HepG2 (cell line): ENCODE measurements around the gene ZNF429. TPM values are rescaled to one million over a fixed set of nuclear protein-coding genes. Genes with fewer than 3 reads are reported as not detected.

ENCODE experiments used
- CCDC6 ChIP-seq: sonication (generic); formaldehyde crosslinking; IDR thresholded peaks from 2 replicates; pipeline ENCODE4 v1.8.1; 2022; ENCODE audit warnings: mild to moderate bottlenecking, missing genetic modification reagents, moderate library complexity
- FOXA1 ChIP-seq, 2 experiments: fragments of 450-650 bp in 1 of 2; sonication (generic) in 1 of 2; formaldehyde crosslinking in 1 of 2; IDR thresholded peaks; 2 replicates each; pipeline versions ENCODE4 v1.4.0 to v1.6.1; 2016 to 2020; ENCODE audit warnings: missing genetic modification reagents in 1 of 2
- ISL2 ChIP-seq: sonication (generic); formaldehyde crosslinking; IDR thresholded peaks from 2 replicates; pipeline ENCODE4 v1.5.0; 2020; ENCODE audit warnings: missing genetic modification reagents
- NFRKB ChIP-seq: fragments of 450-650 bp; IDR thresholded peaks from 2 replicates; pipeline ENCODE4 v1.6.1; 2017
- PHF20 ChIP-seq: sonication (generic); formaldehyde crosslinking; IDR thresholded peaks from 2 replicates; pipeline ENCODE4 v1.5.0; 2020; ENCODE audit warnings: mild to moderate bottlenecking, missing genetic modification reagents
- POLR2A ChIP-seq, 2 experiments: IDR thresholded peaks; 2 replicates each; pipeline ENCODE4 v1.6.1; 2011; ENCODE audit warnings: low read depth in 2 of 2, low read length in 2 of 2, mild to moderate bottlenecking in 1 of 2, moderate library complexity in 1 of 2; ENCODE audit not compliant: insufficient read depth in 1 of 2
- PPARG ChIP-seq: conservative IDR thresholded peaks from 2 replicates; pipeline ENCODE4 v1.6.1; 2016; ENCODE audit warnings: missing biosample characterization, missing genetic modification reagents
- SALL2 ChIP-seq: sonication (generic); formaldehyde crosslinking; IDR thresholded peaks from 2 replicates; pipeline ENCODE4 v1.8.1; 2023; ENCODE audit warnings: mild to moderate bottlenecking, missing genetic modification reagents, inconsistent platforms
- ZNF232 ChIP-seq: sonication (generic); formaldehyde crosslinking; IDR thresholded peaks from 2 replicates; pipeline ENCODE4 v1.4.0; 2020; ENCODE audit warnings: missing genetic modification reagents, borderline replicate concordance
- ZNF761 ChIP-seq: sonication (generic); formaldehyde crosslinking; conservative IDR thresholded peaks from 2 replicates; pipeline ENCODE4 v1.4.0; 2020; ENCODE audit warnings: mild to moderate bottlenecking, missing genetic modification reagents
- polyA plus RNA-seq, 8 experiments: library from polyadenylated mRNA; depleted of rRNA in 3 of 8; stranded (reverse) in 7 of 8; unstranded in 1 of 8; fragments of >200 nt; fragmentation: Illumina TruSeq in 4 of 8; extraction: Trizol in 4 of 8; gene quantifications; 2 replicates each; pipeline versions ENCODE4 v1.2.1 to v1.2.3, GENCODE V29; 2011 to 2016; ENCODE audit warnings: low read depth in 4 of 8, missing spikeins in 1 of 8, mixed read lengths in 1 of 8; ENCODE audit not compliant: insufficient read depth in 1 of 8
- total RNA-seq, 5 experiments: library from RNA; depleted of rRNA; stranded (reverse); fragments of >200 nt; fragmentation: Illumina TruSeq; extraction: Trizol; gene quantifications; 2 replicates each; pipeline ENCODE4 v1.2.3, GENCODE V29; 2016; ENCODE audit warnings: low read depth in 1 of 5
- TF ChIP-seq, protein P1 (sequence below), 2 experiments: sonication (generic) in 1 of 2; formaldehyde crosslinking in 1 of 2; IDR thresholded peaks; 2 replicates each; pipeline versions ENCODE4 v1.6.1 to v1.9.0; 2014 to 2022; ENCODE audit warnings: antibody characterized with exemption in 1 of 2, borderline replicate concordance in 1 of 2, inconsistent platforms in 1 of 2, low read depth in 1 of 2, missing genetic modification reagents in 1 of 2
- TF ChIP-seq, protein P2 (sequence below): sonication (generic); formaldehyde crosslinking; IDR thresholded peaks from 2 replicates; pipeline ENCODE4 v1.4.0; 2020; ENCODE audit warnings: missing genetic modification reagents
- TF ChIP-seq, protein P3 (sequence below): sonication (generic); formaldehyde crosslinking; IDR thresholded peaks from 2 replicates; pipeline ENCODE4 v1.5.1; 2020; ENCODE audit warnings: mild to moderate bottlenecking, missing genetic modification reagents, borderline replicate concordance

The ZNF429 gene
- total and polyA plus RNA-seq, 2 of the 13 experiments (the other 11 are each of a cell fraction or from before 2014, with no cell fraction given): 3.3 to 3.4 TPM

DNA sequence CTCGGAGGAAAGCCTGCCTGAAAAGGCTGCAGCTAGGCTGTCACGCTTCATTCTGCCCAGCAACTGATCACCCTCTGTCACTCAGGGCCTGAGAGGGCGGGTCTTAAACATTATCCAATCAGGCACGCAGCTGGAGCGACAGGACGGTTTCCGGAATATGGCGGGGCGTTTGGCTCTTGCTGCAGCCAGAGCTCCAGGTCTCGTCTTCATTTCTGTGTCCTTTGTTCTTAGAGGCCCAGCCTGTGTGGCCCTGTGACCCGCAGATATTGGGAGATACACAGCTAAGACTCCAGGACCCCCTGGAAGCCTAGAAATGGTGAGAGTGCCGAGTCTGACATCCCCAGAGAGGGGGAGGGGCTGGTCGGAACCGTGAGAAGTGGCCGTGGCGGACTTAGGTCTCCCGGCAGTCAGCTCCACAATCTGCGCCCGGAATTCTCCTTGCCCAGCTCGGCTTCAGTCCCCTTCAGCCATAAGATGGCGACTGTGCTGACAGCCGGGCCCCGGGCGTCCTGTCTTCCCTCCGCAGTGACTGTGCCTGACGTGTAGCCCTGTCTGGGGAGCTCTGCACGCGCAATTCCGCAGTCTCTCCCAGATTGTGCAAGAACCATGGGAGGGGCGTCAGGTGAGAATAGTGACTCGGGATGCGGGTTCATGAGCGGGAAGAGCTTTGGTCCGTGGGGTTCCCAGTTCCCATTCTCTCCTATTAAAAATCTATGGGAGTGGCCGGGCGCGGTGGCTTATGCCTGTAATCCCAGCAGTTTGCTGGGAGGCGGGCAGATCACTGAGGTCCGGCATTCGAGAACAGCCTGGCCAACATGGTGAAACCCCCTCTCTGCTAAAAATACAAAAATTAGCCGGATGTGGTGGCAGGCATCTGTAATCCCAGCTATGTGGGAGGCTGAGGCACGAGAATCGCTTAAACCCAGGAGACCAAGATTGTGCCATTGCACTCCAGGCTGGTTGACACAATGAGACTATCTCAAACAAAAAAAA, at the start of gene ZNF429 (continued):
- TF ChIP-seq PPARG (CRISPR knock-in tag) (no peak), ZNF232 (CRISPR knock-in tag) (peak; percentile 64; the same call in 1 of the 2 replicates), FOXA1 (IDR thresholded peaks at IDR 0.05) (no peak), FOXA1 (CRISPR knock-in tag; IDR thresholded peaks at IDR 0.05) (no peak), NFRKB (no peak), ISL2 (CRISPR knock-in tag) (no peak), ZNF761 (no peak), PHF20 (CRISPR knock-in tag) (peak; percentile 66), CCDC6 (CRISPR knock-in tag) (no peak), SALL2 (no peak), POLR2A (IDR thresholded peaks at IDR 0.05; ENCODE audit: insufficient read depth in 1 of 2, low read depth in 2 of 2, low read length in 2 of 2) (peak; percentile 65 to 74; a peak in 3 of 4 replicates)
- TF ChIP-seq, protein P1, sequence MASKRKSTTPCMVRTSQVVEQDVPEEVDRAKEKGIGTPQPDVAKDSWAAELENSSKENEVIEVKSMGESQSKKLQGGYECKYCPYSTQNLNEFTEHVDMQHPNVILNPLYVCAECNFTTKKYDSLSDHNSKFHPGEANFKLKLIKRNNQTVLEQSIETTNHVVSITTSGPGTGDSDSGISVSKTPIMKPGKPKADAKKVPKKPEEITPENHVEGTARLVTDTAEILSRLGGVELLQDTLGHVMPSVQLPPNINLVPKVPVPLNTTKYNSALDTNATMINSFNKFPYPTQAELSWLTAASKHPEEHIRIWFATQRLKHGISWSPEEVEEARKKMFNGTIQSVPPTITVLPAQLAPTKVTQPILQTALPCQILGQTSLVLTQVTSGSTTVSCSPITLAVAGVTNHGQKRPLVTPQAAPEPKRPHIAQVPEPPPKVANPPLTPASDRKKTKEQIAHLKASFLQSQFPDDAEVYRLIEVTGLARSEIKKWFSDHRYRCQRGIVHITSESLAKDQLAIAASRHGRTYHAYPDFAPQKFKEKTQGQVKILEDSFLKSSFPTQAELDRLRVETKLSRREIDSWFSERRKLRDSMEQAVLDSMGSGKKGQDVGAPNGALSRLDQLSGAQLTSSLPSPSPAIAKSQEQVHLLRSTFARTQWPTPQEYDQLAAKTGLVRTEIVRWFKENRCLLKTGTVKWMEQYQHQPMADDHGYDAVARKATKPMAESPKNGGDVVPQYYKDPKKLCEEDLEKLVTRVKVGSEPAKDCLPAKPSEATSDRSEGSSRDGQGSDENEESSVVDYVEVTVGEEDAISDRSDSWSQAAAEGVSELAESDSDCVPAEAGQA (IDR thresholded peaks at IDR 0.05; ENCODE audit: low read depth): no peak
- TF ChIP-seq, protein P1 (CRISPR knock-in tag; IDR thresholded peaks at IDR 0.05; ENCODE audit: borderline replicate concordance): no peak
- TF ChIP-seq, protein P2, sequence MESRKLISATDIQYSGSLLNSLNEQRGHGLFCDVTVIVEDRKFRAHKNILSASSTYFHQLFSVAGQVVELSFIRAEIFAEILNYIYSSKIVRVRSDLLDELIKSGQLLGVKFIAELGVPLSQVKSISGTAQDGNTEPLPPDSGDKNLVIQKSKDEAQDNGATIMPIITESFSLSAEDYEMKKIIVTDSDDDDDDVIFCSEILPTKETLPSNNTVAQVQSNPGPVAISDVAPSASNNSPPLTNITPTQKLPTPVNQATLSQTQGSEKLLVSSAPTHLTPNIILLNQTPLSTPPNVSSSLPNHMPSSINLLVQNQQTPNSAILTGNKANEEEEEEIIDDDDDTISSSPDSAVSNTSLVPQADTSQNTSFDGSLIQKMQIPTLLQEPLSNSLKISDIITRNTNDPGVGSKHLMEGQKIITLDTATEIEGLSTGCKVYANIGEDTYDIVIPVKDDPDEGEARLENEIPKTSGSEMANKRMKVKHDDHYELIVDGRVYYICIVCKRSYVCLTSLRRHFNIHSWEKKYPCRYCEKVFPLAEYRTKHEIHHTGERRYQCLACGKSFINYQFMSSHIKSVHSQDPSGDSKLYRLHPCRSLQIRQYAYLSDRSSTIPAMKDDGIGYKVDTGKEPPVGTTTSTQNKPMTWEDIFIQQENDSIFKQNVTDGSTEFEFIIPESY (CRISPR knock-in tag): no peak
- TF ChIP-seq, protein P3, sequence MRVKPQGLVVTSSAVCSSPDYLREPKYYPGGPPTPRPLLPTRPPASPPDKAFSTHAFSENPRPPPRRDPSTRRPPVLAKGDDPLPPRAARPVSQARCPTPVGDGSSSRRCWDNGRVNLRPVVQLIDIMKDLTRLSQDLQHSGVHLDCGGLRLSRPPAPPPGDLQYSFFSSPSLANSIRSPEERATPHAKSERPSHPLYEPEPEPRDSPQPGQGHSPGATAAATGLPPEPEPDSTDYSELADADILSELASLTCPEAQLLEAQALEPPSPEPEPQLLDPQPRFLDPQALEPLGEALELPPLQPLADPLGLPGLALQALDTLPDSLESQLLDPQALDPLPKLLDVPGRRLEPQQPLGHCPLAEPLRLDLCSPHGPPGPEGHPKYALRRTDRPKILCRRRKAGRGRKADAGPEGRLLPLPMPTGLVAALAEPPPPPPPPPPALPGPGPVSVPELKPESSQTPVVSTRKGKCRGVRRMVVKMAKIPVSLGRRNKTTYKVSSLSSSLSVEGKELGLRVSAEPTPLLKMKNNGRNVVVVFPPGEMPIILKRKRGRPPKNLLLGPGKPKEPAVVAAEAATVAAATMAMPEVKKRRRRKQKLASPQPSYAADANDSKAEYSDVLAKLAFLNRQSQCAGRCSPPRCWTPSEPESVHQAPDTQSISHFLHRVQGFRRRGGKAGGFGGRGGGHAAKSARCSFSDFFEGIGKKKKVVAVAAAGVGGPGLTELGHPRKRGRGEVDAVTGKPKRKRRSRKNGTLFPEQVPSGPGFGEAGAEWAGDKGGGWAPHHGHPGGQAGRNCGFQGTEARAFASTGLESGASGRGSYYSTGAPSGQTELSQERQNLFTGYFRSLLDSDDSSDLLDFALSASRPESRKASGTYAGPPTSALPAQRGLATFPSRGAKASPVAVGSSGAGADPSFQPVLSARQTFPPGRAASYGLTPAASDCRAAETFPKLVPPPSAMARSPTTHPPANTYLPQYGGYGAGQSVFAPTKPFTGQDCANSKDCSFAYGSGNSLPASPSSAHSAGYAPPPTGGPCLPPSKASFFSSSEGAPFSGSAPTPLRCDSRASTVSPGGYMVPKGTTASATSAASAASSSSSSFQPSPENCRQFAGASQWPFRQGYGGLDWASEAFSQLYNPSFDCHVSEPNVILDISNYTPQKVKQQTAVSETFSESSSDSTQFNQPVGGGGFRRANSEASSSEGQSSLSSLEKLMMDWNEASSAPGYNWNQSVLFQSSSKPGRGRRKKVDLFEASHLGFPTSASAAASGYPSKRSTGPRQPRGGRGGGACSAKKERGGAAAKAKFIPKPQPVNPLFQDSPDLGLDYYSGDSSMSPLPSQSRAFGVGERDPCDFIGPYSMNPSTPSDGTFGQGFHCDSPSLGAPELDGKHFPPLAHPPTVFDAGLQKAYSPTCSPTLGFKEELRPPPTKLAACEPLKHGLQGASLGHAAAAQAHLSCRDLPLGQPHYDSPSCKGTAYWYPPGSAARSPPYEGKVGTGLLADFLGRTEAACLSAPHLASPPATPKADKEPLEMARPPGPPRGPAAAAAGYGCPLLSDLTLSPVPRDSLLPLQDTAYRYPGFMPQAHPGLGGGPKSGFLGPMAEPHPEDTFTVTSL (CRISPR knock-in tag): no peak
